HEK293 (cell line): Measurements from ENCODE around the gene ZNF217.

Source experiments
- GLI2 ChIP-seq: fragments of 450-650 bp; formaldehyde crosslinking; IDR thresholded peaks from 2 replicates; pipeline ENCODE4; 2017; ENCODE audit warnings: missing biosample characterization, missing genetic modification characterization, low read depth, borderline replicate concordance
- HOXC10 ChIP-seq: sonication (generic); formaldehyde crosslinking; IDR thresholded peaks from 2 replicates; pipeline ENCODE4 v1.8.1; 2023; ENCODE audit warnings: mild to moderate bottlenecking, missing genetic modification reagents
- KLF9 ChIP-seq: fragments of 450-650 bp; formaldehyde crosslinking; IDR thresholded peaks from 2 replicates; pipeline ENCODE4 v1.5.1; 2016; ENCODE audit warnings: missing biosample characterization, missing genetic modification characterization, low read depth
- WT1 ChIP-seq: fragments of 450-650 bp; formaldehyde crosslinking; IDR thresholded peaks from 2 replicates; pipeline ENCODE4 v1.5.1; 2016; ENCODE audit warnings: missing biosample characterization, missing genetic modification characterization
- ZNF311 ChIP-seq: fragments of 450-650 bp; formaldehyde crosslinking; IDR thresholded peaks from 2 replicates; pipeline ENCODE4 v1.5.1; 2017; ENCODE audit warnings: missing biosample characterization, missing genetic modification characterization, borderline replicate concordance
- ZNF394 ChIP-seq: fragments of 450-650 bp; formaldehyde crosslinking; IDR thresholded peaks from 2 replicates; pipeline ENCODE4 v1.5.1; 2016; ENCODE audit warnings: missing biosample characterization, missing genetic modification characterization, mild to moderate bottlenecking, moderate library complexity, borderline replicate concordance
- ZNF423 ChIP-seq: fragments of 450-650 bp; formaldehyde crosslinking; IDR thresholded peaks from 2 replicates; pipeline ENCODE4 v1.5.1; 2016; ENCODE audit warnings: missing biosample characterization, missing genetic modification characterization
- ZNF521 ChIP-seq: fragments of 450-650 bp; formaldehyde crosslinking; IDR thresholded peaks from 2 replicates; pipeline ENCODE4 v1.5.1; 2017; ENCODE audit warnings: missing biosample characterization, mild to moderate bottlenecking, missing genetic modification characterization
- ZNF530 ChIP-seq: fragments of 450-650 bp; formaldehyde crosslinking; IDR thresholded peaks from 2 replicates; pipeline ENCODE4 v1.5.1; 2016; ENCODE audit warnings: low read depth, missing biosample characterization, missing genetic modification characterization
- ZNF558 ChIP-seq: fragments of 450-650 bp; formaldehyde crosslinking; IDR thresholded peaks from 2 replicates; pipeline ENCODE4 v1.5.1; 2016; ENCODE audit warnings: missing biosample characterization, missing genetic modification characterization
- ZNF571 ChIP-seq: fragments of 450-650 bp; formaldehyde crosslinking; IDR thresholded peaks from 2 replicates; pipeline ENCODE4 v1.5.0; 2017; ENCODE audit warnings: missing biosample characterization, missing genetic modification characterization
- ZNF610 ChIP-seq: fragments of 450-650 bp; formaldehyde crosslinking; IDR thresholded peaks from 2 replicates; pipeline ENCODE4 v1.5.1; 2016; ENCODE audit warnings: missing biosample characterization, missing genetic modification characterization, borderline replicate concordance
- ZNF624 ChIP-seq: fragments of 450-650 bp; formaldehyde crosslinking; IDR thresholded peaks from 2 replicates; pipeline ENCODE4 v1.5.1; 2017; ENCODE audit warnings: missing biosample characterization, missing genetic modification characterization
- ZNF660 ChIP-seq: fragments of 450-650 bp; IDR thresholded peaks from 2 replicates; pipeline ENCODE4 v1.5.1; 2018; ENCODE audit warnings: missing biosample characterization, mild to moderate bottlenecking, missing genetic modification characterization
- ZNF776 ChIP-seq: fragments of 450-650 bp; formaldehyde crosslinking; IDR thresholded peaks from 2 replicates; pipeline ENCODE4 v1.5.0; 2017; ENCODE audit warnings: missing biosample characterization, missing genetic modification characterization, borderline replicate concordance
- ZNF791 ChIP-seq: fragments of 450-650 bp; formaldehyde crosslinking; IDR thresholded peaks from 2 replicates; pipeline ENCODE4 v1.5.1; 2016; ENCODE audit warnings: missing biosample characterization, missing genetic modification characterization
- ZNF792 ChIP-seq: fragments of 450-650 bp; formaldehyde crosslinking; IDR thresholded peaks from 2 replicates; pipeline ENCODE4 v1.5.1; 2016; ENCODE audit warnings: missing biosample characterization, missing genetic modification characterization
- ZXDB ChIP-seq: fragments of 450-650 bp; formaldehyde crosslinking; IDR thresholded peaks from 2 replicates; pipeline ENCODE4 v1.5.1; 2016; ENCODE audit warnings: missing biosample characterization, missing genetic modification characterization
- TF ChIP-seq, protein P1 (sequence below): fragments of 450-650 bp; formaldehyde crosslinking; conservative IDR thresholded peaks from 2 replicates; pipeline ENCODE4 v1.5.1; 2016; ENCODE audit warnings: low read depth, missing biosample characterization, missing genetic modification characterization
- TF ChIP-seq, protein P2 (sequence below): fragments of 450-650 bp; formaldehyde crosslinking; IDR thresholded peaks from 2 replicates; pipeline ENCODE4 v1.5.1; 2016; ENCODE audit warnings: missing biosample characterization, missing genetic modification characterization
- TF ChIP-seq, protein P3 (sequence below): fragments of 450-650 bp; formaldehyde crosslinking; IDR thresholded peaks from 2 replicates; pipeline ENCODE4 v1.5.1; 2016; ENCODE audit warnings: missing biosample characterization, missing genetic modification characterization
- TF ChIP-seq, protein P4 (sequence below): fragments of 450-650 bp; formaldehyde crosslinking; IDR thresholded peaks from 2 replicates; pipeline ENCODE4 v1.5.1; 2016; ENCODE audit warnings: missing biosample characterization, missing genetic modification characterization
- TF ChIP-seq, protein P5 (sequence below): fragments of 450-650 bp; formaldehyde crosslinking; IDR thresholded peaks from 2 replicates; pipeline ENCODE4 v1.5.1; 2016; ENCODE audit warnings: missing biosample characterization, missing genetic modification characterization, low read depth
- TF ChIP-seq, protein P6 (sequence below): fragments of 450-650 bp; formaldehyde crosslinking; conservative IDR thresholded peaks from 2 replicates; pipeline ENCODE4 v1.5.1; 2016; ENCODE audit warnings: low read depth, missing biosample characterization, missing genetic modification characterization
- TF ChIP-seq, protein P7 (sequence below): fragments of 450-650 bp; formaldehyde crosslinking; IDR thresholded peaks from 2 replicates; pipeline ENCODE4 v1.5.1; 2016; ENCODE audit warnings: missing biosample characterization, missing genetic modification characterization

Gene ZNF217

DNA sequence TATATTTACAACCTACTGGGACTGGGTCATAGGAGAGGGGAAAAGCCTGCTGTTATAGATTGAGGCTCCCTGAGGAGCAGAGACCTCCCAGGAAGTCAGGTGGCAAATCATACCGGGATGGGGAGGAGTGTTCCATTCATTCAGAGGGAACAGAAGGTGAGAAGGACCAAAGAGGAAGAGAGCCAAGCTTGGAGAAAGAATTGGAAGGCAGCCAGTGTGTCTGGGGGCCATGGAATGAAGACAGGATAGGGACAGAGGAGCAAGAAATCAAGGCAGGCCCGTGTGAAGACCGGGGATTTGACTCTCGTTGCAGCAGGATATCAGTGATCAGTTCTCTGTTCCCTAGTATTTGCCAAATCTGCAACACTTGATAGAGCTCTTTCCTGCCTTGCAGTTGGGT is 5.7 kb upstream of the ZNF217 start (continued):
- TF ChIP-seq, protein P1, sequence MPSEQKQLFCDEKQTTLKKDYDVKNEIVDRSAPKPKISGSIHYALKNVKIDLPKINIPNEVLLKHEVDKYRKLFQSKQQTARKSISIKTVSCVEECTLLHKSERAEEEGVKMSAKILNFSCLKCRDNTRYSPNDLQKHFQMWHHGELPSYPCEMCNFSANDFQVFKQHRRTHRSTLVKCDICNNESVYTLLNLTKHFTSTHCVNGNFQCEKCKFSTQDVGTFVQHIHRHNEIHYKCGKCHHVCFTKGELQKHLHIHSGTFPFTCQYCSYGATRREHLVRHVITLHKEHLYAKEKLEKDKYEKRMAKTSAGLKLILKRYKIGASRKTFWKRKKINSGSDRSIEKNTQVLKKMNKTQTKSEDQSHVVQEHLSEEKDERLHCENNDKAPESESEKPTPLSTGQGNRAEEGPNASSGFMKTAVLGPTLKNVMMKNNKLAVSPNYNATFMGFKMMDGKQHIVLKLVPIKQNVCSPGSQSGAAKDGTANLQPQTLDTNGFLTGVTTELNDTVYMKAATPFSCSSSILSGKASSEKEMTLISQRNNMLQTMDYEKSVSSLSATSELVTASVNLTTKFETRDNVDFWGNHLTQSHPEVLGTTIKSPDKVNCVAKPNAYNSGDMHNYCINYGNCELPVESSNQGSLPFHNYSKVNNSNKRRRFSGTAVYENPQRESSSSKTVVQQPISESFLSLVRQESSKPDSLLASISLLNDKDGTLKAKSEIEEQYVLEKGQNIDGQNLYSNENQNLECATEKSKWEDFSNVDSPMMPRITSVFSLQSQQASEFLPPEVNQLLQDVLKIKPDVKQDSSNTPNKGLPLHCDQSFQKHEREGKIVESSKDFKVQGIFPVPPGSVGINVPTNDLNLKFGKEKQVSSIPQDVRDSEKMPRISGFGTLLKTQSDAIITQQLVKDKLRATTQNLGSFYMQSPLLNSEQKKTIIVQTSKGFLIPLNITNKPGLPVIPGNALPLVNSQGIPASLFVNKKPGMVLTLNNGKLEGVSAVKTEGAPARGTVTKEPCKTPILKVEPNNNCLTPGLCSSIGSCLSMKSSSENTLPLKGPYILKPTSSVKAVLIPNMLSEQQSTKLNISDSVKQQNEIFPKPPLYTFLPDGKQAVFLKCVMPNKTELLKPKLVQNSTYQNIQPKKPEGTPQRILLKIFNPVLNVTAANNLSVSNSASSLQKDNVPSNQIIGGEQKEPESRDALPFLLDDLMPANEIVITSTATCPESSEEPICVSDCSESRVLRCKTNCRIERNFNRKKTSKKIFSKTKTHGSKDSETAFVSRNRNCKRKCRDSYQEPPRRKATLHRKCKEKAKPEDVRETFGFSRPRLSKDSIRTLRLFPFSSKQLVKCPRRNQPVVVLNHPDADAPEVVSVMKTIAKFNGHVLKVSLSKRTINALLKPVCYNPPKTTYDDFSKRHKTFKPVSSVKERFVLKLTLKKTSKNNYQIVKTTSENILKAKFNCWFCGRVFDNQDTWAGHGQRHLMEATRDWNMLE = no peak
- TF ChIP-seq WT1 (tag by site-specific recombination) (peak; percentile 65; the same call in 1 of the 2 replicates), ZNF791 (no peak), HOXC10 (no peak), ZNF660 (no peak), ZNF558 (tag by site-specific recombination) (no peak), ZNF792 (tag by site-specific recombination) (no peak), ZNF776 (tag by site-specific recombination) (no peak), ZNF610 (tag by site-specific recombination) (no peak), GLI2 (no peak; the same call in 1 of the 2 replicates), ZXDB (tag by site-specific recombination) (no peak), ZNF394 (tag by site-specific recombination) (no peak), KLF9 (tag by site-specific recombination) (no peak), ZNF530 (tag by site-specific recombination) (no peak), ZNF521 (no peak), ZNF311 (no peak), ZNF624 (tag by site-specific recombination) (no peak), ZNF571 (no peak), ZNF423 (tag by site-specific recombination) (peak; percentile 68)
- TF ChIP-seq, protein P2, sequence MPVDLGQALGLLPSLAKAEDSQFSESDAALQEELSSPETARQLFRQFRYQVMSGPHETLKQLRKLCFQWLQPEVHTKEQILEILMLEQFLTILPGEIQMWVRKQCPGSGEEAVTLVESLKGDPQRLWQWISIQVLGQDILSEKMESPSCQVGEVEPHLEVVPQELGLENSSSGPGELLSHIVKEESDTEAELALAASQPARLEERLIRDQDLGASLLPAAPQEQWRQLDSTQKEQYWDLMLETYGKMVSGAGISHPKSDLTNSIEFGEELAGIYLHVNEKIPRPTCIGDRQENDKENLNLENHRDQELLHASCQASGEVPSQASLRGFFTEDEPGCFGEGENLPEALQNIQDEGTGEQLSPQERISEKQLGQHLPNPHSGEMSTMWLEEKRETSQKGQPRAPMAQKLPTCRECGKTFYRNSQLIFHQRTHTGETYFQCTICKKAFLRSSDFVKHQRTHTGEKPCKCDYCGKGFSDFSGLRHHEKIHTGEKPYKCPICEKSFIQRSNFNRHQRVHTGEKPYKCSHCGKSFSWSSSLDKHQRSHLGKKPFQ (tag by site-specific recombination) = peak; percentile 58
- TF ChIP-seq, protein P3, sequence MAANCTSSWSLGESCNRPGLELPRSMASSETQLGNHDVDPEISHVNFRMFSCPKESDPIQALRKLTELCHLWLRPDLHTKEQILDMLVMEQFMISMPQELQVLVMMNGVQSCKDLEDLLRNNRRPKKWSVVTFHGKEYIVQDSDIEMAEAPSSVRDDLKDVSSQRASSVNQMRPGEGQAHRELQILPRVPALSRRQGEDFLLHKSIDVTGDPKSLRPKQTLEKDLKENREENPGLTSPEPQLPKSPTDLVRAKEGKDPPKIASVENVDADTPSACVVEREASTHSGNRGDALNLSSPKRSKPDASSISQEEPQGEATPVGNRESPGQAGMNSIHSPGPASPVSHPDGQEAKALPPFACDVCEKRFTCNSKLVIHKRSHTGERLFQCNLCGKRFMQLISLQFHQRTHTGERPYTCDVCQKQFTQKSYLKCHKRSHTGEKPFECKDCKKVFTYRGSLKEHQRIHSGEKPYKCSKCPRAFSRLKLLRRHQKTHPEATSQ = no peak
- TF ChIP-seq, protein P4, sequence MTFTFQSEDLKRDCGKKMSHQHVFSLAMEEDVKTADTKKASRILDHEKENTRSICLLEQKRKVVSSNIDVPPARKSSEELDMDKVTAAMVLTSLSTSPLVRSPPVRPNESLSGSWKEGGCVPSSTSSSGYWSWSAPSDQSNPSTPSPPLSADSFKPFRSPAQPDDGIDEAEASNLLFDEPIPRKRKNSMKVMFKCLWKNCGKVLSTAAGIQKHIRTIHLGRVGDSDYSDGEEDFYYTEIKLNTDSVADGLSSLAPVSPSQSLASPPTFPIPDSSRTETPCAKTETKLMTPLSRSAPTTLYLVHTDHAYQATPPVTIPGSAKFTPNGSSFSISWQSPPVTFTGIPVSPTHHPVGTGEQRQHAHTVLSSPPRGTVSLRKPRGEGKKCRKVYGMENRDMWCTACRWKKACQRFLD (tag by site-specific recombination) = no peak
- TF ChIP-seq, protein P5, sequence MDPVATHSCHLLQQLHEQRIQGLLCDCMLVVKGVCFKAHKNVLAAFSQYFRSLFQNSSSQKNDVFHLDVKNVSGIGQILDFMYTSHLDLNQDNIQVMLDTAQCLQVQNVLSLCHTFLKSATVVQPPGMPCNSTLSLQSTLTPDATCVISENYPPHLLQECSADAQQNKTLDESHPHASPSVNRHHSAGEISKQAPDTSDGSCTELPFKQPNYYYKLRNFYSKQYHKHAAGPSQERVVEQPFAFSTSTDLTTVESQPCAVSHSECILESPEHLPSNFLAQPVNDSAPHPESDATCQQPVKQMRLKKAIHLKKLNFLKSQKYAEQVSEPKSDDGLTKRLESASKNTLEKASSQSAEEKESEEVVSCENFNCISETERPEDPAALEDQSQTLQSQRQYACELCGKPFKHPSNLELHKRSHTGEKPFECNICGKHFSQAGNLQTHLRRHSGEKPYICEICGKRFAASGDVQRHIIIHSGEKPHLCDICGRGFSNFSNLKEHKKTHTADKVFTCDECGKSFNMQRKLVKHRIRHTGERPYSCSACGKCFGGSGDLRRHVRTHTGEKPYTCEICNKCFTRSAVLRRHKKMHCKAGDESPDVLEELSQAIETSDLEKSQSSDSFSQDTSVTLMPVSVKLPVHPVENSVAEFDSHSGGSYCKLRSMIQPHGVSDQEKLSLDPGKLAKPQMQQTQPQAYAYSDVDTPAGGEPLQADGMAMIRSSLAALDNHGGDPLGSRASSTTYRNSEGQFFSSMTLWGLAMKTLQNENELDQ = no peak
- TF ChIP-seq, protein P6, sequence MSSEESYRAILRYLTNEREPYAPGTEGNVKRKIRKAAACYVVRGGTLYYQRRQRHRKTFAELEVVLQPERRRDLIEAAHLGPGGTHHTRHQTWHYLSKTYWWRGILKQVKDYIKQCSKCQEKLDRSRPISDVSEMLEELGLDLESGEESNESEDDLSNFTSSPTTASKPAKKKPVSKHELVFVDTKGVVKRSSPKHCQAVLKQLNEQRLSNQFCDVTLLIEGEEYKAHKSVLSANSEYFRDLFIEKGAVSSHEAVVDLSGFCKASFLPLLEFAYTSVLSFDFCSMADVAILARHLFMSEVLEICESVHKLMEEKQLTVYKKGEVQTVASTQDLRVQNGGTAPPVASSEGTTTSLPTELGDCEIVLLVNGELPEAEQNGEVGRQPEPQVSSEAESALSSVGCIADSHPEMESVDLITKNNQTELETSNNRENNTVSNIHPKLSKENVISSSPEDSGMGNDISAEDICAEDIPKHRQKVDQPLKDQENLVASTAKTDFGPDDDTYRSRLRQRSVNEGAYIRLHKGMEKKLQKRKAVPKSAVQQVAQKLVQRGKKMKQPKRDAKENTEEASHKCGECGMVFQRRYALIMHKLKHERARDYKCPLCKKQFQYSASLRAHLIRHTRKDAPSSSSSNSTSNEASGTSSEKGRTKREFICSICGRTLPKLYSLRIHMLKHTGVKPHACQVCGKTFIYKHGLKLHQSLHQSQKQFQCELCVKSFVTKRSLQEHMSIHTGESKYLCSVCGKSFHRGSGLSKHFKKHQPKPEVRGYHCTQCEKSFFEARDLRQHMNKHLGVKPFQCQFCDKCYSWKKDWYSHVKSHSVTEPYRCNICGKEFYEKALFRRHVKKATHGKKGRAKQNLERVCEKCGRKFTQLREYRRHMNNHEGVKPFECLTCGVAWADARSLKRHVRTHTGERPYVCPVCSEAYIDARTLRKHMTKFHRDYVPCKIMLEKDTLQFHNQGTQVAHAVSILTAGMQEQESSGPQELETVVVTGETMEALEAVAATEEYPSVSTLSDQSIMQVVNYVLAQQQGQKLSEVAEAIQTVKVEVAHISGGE (tag by site-specific recombination) = peak; percentile 30; the same call in 1 of the 2 replicates
- TF ChIP-seq, protein P7, sequence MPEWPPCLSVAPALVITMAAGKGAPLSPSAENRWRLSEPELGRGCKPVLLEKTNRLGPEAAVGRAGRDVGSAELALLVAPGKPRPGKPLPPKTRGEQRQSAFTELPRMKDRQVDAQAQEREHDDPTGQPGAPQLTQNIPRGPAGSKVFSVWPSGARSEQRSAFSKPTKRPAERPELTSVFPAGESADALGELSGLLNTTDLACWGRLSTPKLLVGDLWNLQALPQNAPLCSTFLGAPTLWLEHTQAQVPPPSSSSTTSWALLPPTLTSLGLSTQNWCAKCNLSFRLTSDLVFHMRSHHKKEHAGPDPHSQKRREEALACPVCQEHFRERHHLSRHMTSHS = no peak
